Neutrophil (primary cell): Measurements from ENCODE around the gene COPZ2.

ENCODE experiments used
- H3K27ac ChIP-seq: fragments of 200-600 bp; sonication (generic); 2 replicates; pipeline ENCODE4 v1.5.1; 2016; ENCODE audit warnings: mild to moderate bottlenecking, moderate library complexity
- H3K27me3 ChIP-seq: fragments of 200-600 bp; sonication (generic); 2 replicates; pipeline ENCODE4 v1.6.0; 2016; ENCODE audit warnings: mild to moderate bottlenecking
- H3K36me3 ChIP-seq: fragments of 200-600 bp; sonication (generic); 2 replicates; pipeline ENCODE4 v1.5.1; 2017
- H3K4me1 ChIP-seq, 2 experiments: fragments of 200-600 bp in 1 of 2; sonication (generic) in 1 of 2; 1 replicate in 1 of 2; 2 replicates in 1 of 2; pipeline versions ENCODE4 v1.5.1 to v1.6.1; 2013 to 2016; ENCODE audit warnings: low read depth in 1 of 2, low read length in 1 of 2, mild to moderate bottlenecking in 1 of 2, moderate library complexity in 1 of 2; ENCODE audit not compliant: control insufficient read depth in 1 of 2, insufficient read depth in 1 of 2
- H3K4me3 ChIP-seq, 2 experiments: fragments of 200-600 bp in 1 of 2; sonication (generic) in 1 of 2; 1 replicate in 1 of 2; 2 replicates in 1 of 2; pipeline ENCODE4 v1.5.1; 2013 to 2016; ENCODE audit warnings: low read depth in 1 of 2, low read length in 1 of 2, mild to moderate bottlenecking in 1 of 2, moderate library complexity in 1 of 2
- H3K9me3 ChIP-seq: fragments of 200-600 bp; sonication (generic); 2 replicates; pipeline ENCODE4 v1.5.1; 2016
- CTCF ChIP-seq: fragments of 200-600 bp; sonication (generic); IDR thresholded peaks from 2 replicates; pipeline ENCODE4 v1.5.1; 2016; ENCODE audit warnings: antibody characterized with exemption

Gene COPZ2

GRCh38 chr17:47993964-47994363 lies 43.6 kb downstream of the COPZ2 start:
- no peak overlapping the region for H3K27ac ChIP-seq
- no peaks in the 10 kb centered on the region for H3K9me3 ChIP-seq
- H3K4me3 ChIP-seq = no peak overlapping the region
- H3K4me1 ChIP-seq = no peaks in the 10 kb centered on the region
- TF ChIP-seq CTCF = no peak
- H3K36me3 ChIP-seq = no peaks in the 10 kb centered on the region
- peaks cover 16% of the 10 kb centered on the region for H3K27me3 ChIP-seq

DNA sequence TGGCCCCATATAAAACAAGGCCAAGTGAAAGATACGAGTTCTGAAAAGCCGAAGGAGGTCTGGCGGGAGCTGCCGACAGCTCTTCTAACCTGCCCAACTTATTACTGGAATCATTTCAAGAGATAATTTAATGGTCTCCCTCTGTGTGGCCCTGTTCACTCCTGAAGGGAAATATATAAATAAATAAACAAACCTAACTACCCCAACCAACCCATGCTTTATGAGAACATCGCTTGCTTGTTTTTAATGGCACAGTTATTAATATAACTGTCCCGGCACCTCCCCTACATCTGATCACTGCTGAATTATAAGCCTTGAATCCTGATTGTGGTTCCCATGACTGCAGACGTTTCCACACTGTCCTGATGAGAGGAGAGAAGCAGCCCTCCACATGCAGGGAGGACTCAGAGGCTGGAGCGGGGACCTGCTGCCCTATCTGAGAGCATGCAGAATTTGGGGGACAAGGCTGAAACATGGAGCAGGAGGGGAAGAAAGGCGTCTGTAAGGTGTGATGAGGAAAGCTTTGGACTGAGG lies 44.5 kb downstream of the COPZ2 start:
- H3K9me3 ChIP-seq = no peaks in the 10 kb centered on the region
- no peak overlapping the region for H3K4me3 ChIP-seq
- no peak overlapping the region for H3K27ac ChIP-seq
- H3K4me1 ChIP-seq = no peaks in the 10 kb centered on the region
- H3K27me3 ChIP-seq = peaks cover 18% of the 10 kb centered on the region
- no peaks in the 10 kb centered on the region for H3K36me3 ChIP-seq
- no peak for TF ChIP-seq CTCF

DNA sequence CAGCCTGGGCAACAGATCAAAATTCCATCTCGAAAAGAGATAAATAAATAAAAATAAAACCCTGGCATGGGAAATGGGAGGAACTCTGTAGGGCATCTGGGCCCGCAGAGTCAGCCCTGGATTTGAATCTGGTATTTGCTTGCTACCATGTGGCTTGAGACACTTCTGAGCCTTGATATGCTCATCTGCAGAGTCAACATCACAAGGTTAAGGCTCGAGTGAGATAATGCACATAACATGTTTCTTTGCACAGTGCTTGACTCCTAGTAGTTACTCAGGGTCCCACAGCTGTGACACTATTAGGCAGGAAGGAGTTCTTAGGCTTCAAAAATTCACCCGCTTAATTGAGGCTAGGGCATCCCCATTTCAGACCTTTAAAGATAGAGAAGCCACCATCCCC lies 45.4 kb downstream of the COPZ2 start:
- Histone ChIP-seq H3K4me3 (no peak overlapping the region), H3K4me1 (no peaks in the 10 kb centered on the region), H3K27ac (no peak overlapping the region), H3K36me3 (no peaks in the 10 kb centered on the region), H3K27me3 (peaks cover 21% of the 10 kb centered on the region), H3K9me3 (no peaks in the 10 kb centered on the region)
- no peak for TF ChIP-seq CTCF

- Histone ChIP-seq H3K27ac (no peak overlapping the region), H3K4me1 (no peaks in the 10 kb centered on the region), H3K9me3 (no peaks in the 10 kb centered on the region), H3K36me3 (no peaks in the 10 kb centered on the region), H3K27me3 (peaks cover 25% of the 10 kb centered on the region), H3K4me3 (no peak overlapping the region)
- no peak for TF ChIP-seq CTCF
Observed at GRCh38 chr17:47990962-47991731, 46.5 kb downstream of the COPZ2 start.

DNA sequence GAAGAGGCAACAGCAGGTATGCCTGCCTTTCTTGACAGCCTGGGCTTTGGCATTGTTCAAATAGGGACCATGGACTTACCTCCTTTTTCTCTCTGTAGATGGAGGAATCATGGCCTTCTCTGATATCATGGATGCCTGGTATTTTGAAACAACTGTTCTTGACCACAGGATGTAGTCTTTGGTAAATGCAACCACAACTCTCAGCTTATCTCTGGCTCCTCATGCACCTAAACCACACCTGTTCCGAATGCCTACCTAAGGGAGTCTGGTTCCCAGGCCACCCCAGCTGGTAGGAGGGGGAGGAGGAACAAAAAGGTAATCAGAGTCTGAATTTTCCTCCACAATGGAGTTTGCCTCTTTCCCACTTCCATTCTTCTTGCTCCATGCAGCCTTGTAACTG lies 47.9 kb downstream of the COPZ2 start:
- Histone ChIP-seq H3K4me1 (no peaks in the 10 kb centered on the region), H3K9me3 (no peaks in the 10 kb centered on the region), H3K27me3 (peaks cover 25% of the 10 kb centered on the region), H3K36me3 (peaks cover 9% of the 10 kb centered on the region), H3K27ac (no peak overlapping the region), H3K4me3 (no peak overlapping the region)
- TF ChIP-seq CTCF = no peak
